ENCODE data around the gene EPHA3. TPM values are rescaled to one million over a fixed set of nuclear protein-coding genes. Genes with fewer than 3 reads are reported as not detected.

Gene EPHA3
- total RNA-seq, 6 donors from 2014 or later, result 0.46 to 3.9 (median 0.79) TPM; not detected in 1

GRCh38 chr3:89268059-89268458, 160.6 kb downstream of the EPHA3 start:
- H3K27me3 ChIP-seq, result no peaks in the 10 kb centered on the region
- WGBS, 2 donors, result 72 to 90% methylated on average over 1 of the region's 1 CpG
- no peak overlapping the region for H3K4me3 ChIP-seq
- ATAC-seq (ENCODE audit: low FRiP score in 2 of 2) (no peak), DNase-seq (no peak)
- no peaks in the 10 kb centered on the region for H3K36me3 ChIP-seq
- H3K4me1 ChIP-seq, result no peaks in the 10 kb centered on the region
- no peaks in the 10 kb centered on the region for H3K9me3 ChIP-seq
- no peak for TF ChIP-seq POLR2A (IDR thresholded peaks at IDR 0.05)
- no peak for TF ChIP-seq CTCF (IDR thresholded peaks at IDR 0.05)
- no peak for TF ChIP-seq POLR2AphosphoS5 (IDR thresholded peaks at IDR 0.05)
- no peak for TF ChIP-seq EP300 (IDR thresholded peaks at IDR 0.05)
- no peak overlapping the region for H3K27ac ChIP-seq

GRCh38 chr3:89270201-89270600, 162.8 kb downstream of the EPHA3 start:
- TF ChIP-seq EP300 (IDR thresholded peaks at IDR 0.05), result no peak
- TF ChIP-seq POLR2A (IDR thresholded peaks at IDR 0.05), result no peak
- TF ChIP-seq POLR2AphosphoS5 (IDR thresholded peaks at IDR 0.05), result no peak
- TF ChIP-seq CTCF (IDR thresholded peaks at IDR 0.05), result no peak
- WGBS, 2 donors, result 70 to 78% methylated on average over 1 of the region's 1 CpG
- H3K4me3 ChIP-seq, result no peak overlapping the region

DNA sequence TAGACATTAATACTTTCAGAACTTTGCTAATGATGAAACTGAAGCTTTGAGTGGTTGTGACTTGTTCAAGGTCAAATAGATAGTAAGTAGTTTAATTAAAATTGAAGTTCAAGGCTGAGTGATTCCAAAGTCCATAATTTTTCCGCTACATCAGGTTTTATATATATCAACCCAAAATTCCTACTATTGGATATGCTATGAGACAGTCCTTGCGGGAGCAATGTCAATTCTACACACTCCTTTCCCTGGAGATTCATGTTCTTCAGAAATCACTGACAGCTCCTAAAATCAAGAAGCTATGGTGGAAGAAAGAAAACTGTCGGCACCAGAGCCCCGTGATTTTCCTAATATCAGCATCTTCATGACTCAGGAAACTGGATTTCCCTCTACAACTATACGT, 167.6 kb downstream of the EPHA3 start:
- no peaks in the 10 kb centered on the region for H3K27me3 ChIP-seq
- H3K36me3 ChIP-seq, result no peaks in the 10 kb centered on the region
- no peaks in the 10 kb centered on the region for H3K4me1 ChIP-seq
- TF ChIP-seq CTCF (IDR thresholded peaks at IDR 0.05) (no peak), POLR2AphosphoS5 (IDR thresholded peaks at IDR 0.05) (no peak), POLR2A (IDR thresholded peaks at IDR 0.05) (no peak), EP300 (IDR thresholded peaks at IDR 0.05) (no peak)
- no peaks in the 10 kb centered on the region for H3K9me3 ChIP-seq
- ATAC-seq (ENCODE audit: low FRiP score in 2 of 2) (no peak), DNase-seq (no peak)
- 92 to 93% methylated on average over 5 of the region's 5 CpGs for WGBS, 2 donors
- H3K4me3 ChIP-seq, result no peak overlapping the region
- no peak overlapping the region for H3K27ac ChIP-seq

More at GRCh38 chr3:89270201-89270600, 162.8 kb downstream of the EPHA3 start:
- H3K36me3 ChIP-seq, result no peaks in the 10 kb centered on the region
- H3K4me1 ChIP-seq, result no peaks in the 10 kb centered on the region
- ATAC-seq (ENCODE audit: low FRiP score in 2 of 2) (no peak), DNase-seq (no peak)
- no peaks in the 10 kb centered on the region for H3K9me3 ChIP-seq
- H3K27me3 ChIP-seq, result no peaks in the 10 kb centered on the region
- no peak overlapping the region for H3K27ac ChIP-seq

DNA sequence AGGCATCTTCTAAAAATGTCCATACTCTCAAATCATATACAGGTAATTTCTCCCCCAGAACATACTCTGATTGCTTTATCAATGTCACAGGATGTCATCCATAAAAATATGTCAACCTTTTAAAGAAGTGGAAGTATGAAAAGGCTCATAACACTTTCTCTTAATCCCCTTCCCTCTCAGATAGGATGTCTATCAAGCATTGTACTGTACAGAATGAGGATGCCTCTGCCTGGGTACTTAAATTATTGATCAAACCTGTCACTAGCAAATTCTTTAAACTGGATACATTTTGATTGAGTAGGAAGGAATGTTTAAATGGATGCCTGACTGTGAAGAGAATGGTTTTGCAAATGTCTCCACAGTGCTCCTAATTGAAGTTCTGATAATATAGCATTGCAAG, 168.7 kb downstream of the EPHA3 start:
- no peak overlapping the region for H3K4me3 ChIP-seq
- no peak for TF ChIP-seq POLR2A (IDR thresholded peaks at IDR 0.05)
- TF ChIP-seq CTCF (IDR thresholded peaks at IDR 0.05), result no peak
- no peak for TF ChIP-seq EP300 (IDR thresholded peaks at IDR 0.05)
- no peak for TF ChIP-seq POLR2AphosphoS5 (IDR thresholded peaks at IDR 0.05)
- DNase-seq, result no peak
- H3K9me3 ChIP-seq, result no peaks in the 10 kb centered on the region
- no peak overlapping the region for H3K27ac ChIP-seq
- H3K36me3 ChIP-seq, result no peaks in the 10 kb centered on the region
- no peaks in the 10 kb centered on the region for H3K4me1 ChIP-seq
- H3K27me3 ChIP-seq, result no peaks in the 10 kb centered on the region
- ATAC-seq (ENCODE audit: low FRiP score in 2 of 2), result no peak

GRCh38 chr3:89278302-89279025, 171.0 kb downstream of the EPHA3 start:
- ATAC-seq (ENCODE audit: low FRiP score in 2 of 2), result no peak

More at GRCh38 chr3:89278302-89279025, 171.0 kb downstream of the EPHA3 start:
- no peaks in the 10 kb centered on the region for H3K36me3 ChIP-seq
- 71 to 73% methylated on average over 9 of the region's 9 CpGs for WGBS, 2 donors
- H3K27me3 ChIP-seq, result no peaks in the 10 kb centered on the region
- no peak for DNase-seq
- no peak overlapping the region for H3K4me3 ChIP-seq
- no peaks in the 10 kb centered on the region for H3K9me3 ChIP-seq
- H3K4me1 ChIP-seq, result no peaks in the 10 kb centered on the region
- no peak overlapping the region for H3K27ac ChIP-seq
- no peak for TF ChIP-seq POLR2A (IDR thresholded peaks at IDR 0.05)
- no peak for TF ChIP-seq CTCF (IDR thresholded peaks at IDR 0.05)
